Placental epithelial cell (primary cell): ENCODE results near the gene UBALD1. TPM values are rescaled to one million over a fixed set of nuclear protein-coding genes. Genes with fewer than 3 reads are reported as not detected.

ENCODE experiments used
- small RNA-seq: library from RNA; depleted of rRNA; stranded (forward); fragments of <200 nt; gene quantifications from one replicate; pipeline ENCODE3, GENCODE V24; 2012
- total RNA-seq: library from RNA; depleted of rRNA; stranded (reverse); fragments of >200 nt; gene quantifications from 2 replicates; pipeline ENCODE4 v1.2.3, GENCODE V29; 2012

The UBALD1 gene
- 18.5 and 19.6 TPM in 2 replicates for total RNA-seq

GRCh38 chr16:4614571-4615383, at the start of gene UBALD1:
Gene UBALD1 (minus strand): TSS chr16:4614888. CDS start chr16:4614797, 91 bp downstream.

GRCh38 chr16:4624015-4624826, 9.5 kb upstream of the UBALD1 start, which contains the start of gene MGRN1:
Gene MGRN1 (plus strand): TSS chr16:4624826. CDS start chr16:4624961, 135 bp downstream.

Small RNAs within 50 kb of the gene (small RNA-seq; reads per million reads assigned to genes)
- gene RN7SL850P, result not detected

Other genes with a start within 250 kb of the UBALD1 start
- 28.7 and 35.4 TPM in 2 replicates for gene VASN, start 243.0 kb downstream of the UBALD1 start, total RNA-seq
- 11.8 and 19.8 TPM in 2 replicates for gene CORO7, start 198.3 kb downstream of the UBALD1 start, total RNA-seq
- gene DNAJA3, start 189.0 kb downstream of the UBALD1 start, total RNA-seq, result 24.3 and 35.2 TPM in 2 replicates
- 132 and 137 TPM in 2 replicates for gene NMRAL1, start 140.3 kb downstream of the UBALD1 start, total RNA-seq
- gene HMOX2, start 138.5 kb downstream of the UBALD1 start, total RNA-seq, result 46.7 and 86.8 TPM in 2 replicates
- 13.7 TPM in 2 replicates for gene CDIP1, start 76.1 kb downstream of the UBALD1 start, total RNA-seq
- gene C16orf96, start 58.5 kb downstream of the UBALD1 start, total RNA-seq, result 0.39 TPM in 1 of 2 replicates, not detected in the other
- gene MGRN1, start 9.9 kb upstream of the UBALD1 start, total RNA-seq, result 29.1 and 42.5 TPM in 2 replicates
- gene NUDT16L1, start 78.7 kb upstream of the UBALD1 start, total RNA-seq, result 23.2 and 27.7 TPM in 2 replicates
- gene ANKS3, start 119.4 kb upstream of the UBALD1 start, total RNA-seq, result 18.5 and 19.2 TPM in 2 replicates
- 0.39 and 0.54 TPM in 2 replicates for gene DNAAF8, start 119.6 kb upstream of the UBALD1 start, total RNA-seq
- 15.3 and 17.8 TPM in 2 replicates for gene ZNF500, start 152.3 kb upstream of the UBALD1 start, total RNA-seq
- gene SEPTIN12, start 173.5 kb upstream of the UBALD1 start, total RNA-seq, result not detected in 2 replicates
- not detected in 2 replicates for gene SMIM22, start 180.5 kb upstream of the UBALD1 start, total RNA-seq
- 22.8 and 28.4 TPM in 2 replicates for gene ROGDI, start 187.7 kb upstream of the UBALD1 start, total RNA-seq
- 35.7 and 45.7 TPM in 2 replicates for gene GLYR1, start 232.4 kb upstream of the UBALD1 start, total RNA-seq
- 32.8 and 46.7 TPM in 2 replicates for gene UBN1, start 232.6 kb upstream of the UBALD1 start, total RNA-seq